HepG2 (cell line): Measurements from ENCODE around the gene PIK3C2B. TPM values are rescaled to one million over a fixed set of nuclear protein-coding genes. Genes with fewer than 3 reads are reported as not detected.
A peak's percentile ranks its signal among the peaks of the same experiment; 100 is the strongest.

Experiments
- ARID5B ChIP-seq: IDR thresholded peaks from 2 replicates; pipeline ENCODE4 v1.4.0; 2020; ENCODE audit warnings: mild to moderate bottlenecking, missing genetic modification reagents
- HDAC1 ChIP-seq: sonication (generic); formaldehyde crosslinking; IDR thresholded peaks from 2 replicates; pipeline ENCODE4 v1.5.1; 2020; ENCODE audit warnings: mild to moderate bottlenecking, missing genetic modification reagents
- HOXA3 ChIP-seq: sonication (generic); formaldehyde crosslinking; IDR thresholded peaks from 2 replicates; pipeline ENCODE4 v1.5.0; 2020; ENCODE audit warnings: missing genetic modification reagents
- KLF13 ChIP-seq: sonication (generic); formaldehyde crosslinking; IDR thresholded peaks from 2 replicates; pipeline ENCODE4 v1.4.0; 2020; ENCODE audit warnings: mild to moderate bottlenecking, missing genetic modification reagents
- MAFG ChIP-seq: sonication (generic); formaldehyde crosslinking; IDR thresholded peaks from 2 replicates; pipeline ENCODE4 v1.5.1; 2020; ENCODE audit warnings: mild to moderate bottlenecking, missing genetic modification reagents
- MAZ ChIP-seq, 2 experiments: sonication (generic) in 1 of 2; formaldehyde crosslinking in 1 of 2; IDR thresholded peaks; 2 replicates each; pipeline versions ENCODE4 v1.5.0 to v1.6.1; 2012 to 2020; ENCODE audit warnings: low read depth in 2 of 2, mild to moderate bottlenecking in 2 of 2, borderline replicate concordance in 1 of 2, improper control_type of control experiment in 1 of 2, low read length in 1 of 2, missing genetic modification reagents in 1 of 2, moderate library complexity in 1 of 2
- MXD1 ChIP-seq: sonication (generic); formaldehyde crosslinking; IDR thresholded peaks from 2 replicates; pipeline ENCODE4 v1.4.0; 2020; ENCODE audit warnings: mild to moderate bottlenecking, missing genetic modification reagents
- SALL2 ChIP-seq: sonication (generic); formaldehyde crosslinking; IDR thresholded peaks from 2 replicates; pipeline ENCODE4 v1.8.1; 2023; ENCODE audit warnings: mild to moderate bottlenecking, missing genetic modification reagents, inconsistent platforms
- TFAP4 ChIP-seq: sonication (generic); IDR thresholded peaks from 2 replicates; pipeline ENCODE4 v1.6.1; 2016; ENCODE audit warnings: low read depth, borderline replicate concordance
- ZBTB37 ChIP-seq: sonication (generic); formaldehyde crosslinking; IDR thresholded peaks from 2 replicates; pipeline ENCODE4 v1.4.0; 2020; ENCODE audit warnings: mild to moderate bottlenecking, missing genetic modification reagents
- ZFP91 ChIP-seq: sonication (generic); formaldehyde crosslinking; IDR thresholded peaks from 2 replicates; pipeline ENCODE4 v1.9.0; 2022; ENCODE audit warnings: missing genetic modification reagents, mild to moderate bottlenecking, borderline replicate concordance
- ZNF550 ChIP-seq: sonication (generic); formaldehyde crosslinking; IDR thresholded peaks from 2 replicates; pipeline ENCODE4 v1.4.0; 2020; ENCODE audit warnings: mild to moderate bottlenecking, missing genetic modification reagents, borderline replicate concordance
- ZNF557 ChIP-seq: sonication (generic); formaldehyde crosslinking; IDR thresholded peaks from 2 replicates; pipeline ENCODE4 v1.4.0; 2020; ENCODE audit warnings: missing genetic modification reagents
- ZNF678 ChIP-seq: sonication (generic); formaldehyde crosslinking; IDR thresholded peaks from 2 replicates; pipeline ENCODE4 v1.4.0; 2020; ENCODE audit warnings: mild to moderate bottlenecking, missing genetic modification reagents
- ZNF7 ChIP-seq: IDR thresholded peaks from 2 replicates; pipeline ENCODE4 v1.6.1; 2016; ENCODE audit warnings: missing biosample characterization, missing genetic modification reagents
- ZSCAN30 ChIP-seq: sonication (generic); formaldehyde crosslinking; IDR thresholded peaks from 2 replicates; pipeline ENCODE4 v1.5.0; 2020; ENCODE audit warnings: mild to moderate bottlenecking, missing genetic modification reagents
- ZXDC ChIP-seq: sonication (generic); formaldehyde crosslinking; IDR thresholded peaks from 2 replicates; pipeline ENCODE4 v1.5.0; 2020; ENCODE audit warnings: mild to moderate bottlenecking, missing genetic modification reagents
- polyA plus RNA-seq, 8 experiments: library from polyadenylated mRNA; depleted of rRNA in 3 of 8; stranded (reverse) in 7 of 8; unstranded in 1 of 8; fragments of >200 nt; fragmentation: Illumina TruSeq in 4 of 8; extraction: Trizol in 4 of 8; gene quantifications; 2 replicates each; pipeline versions ENCODE4 v1.2.1 to v1.2.3, GENCODE V29; 2011 to 2016; ENCODE audit warnings: low read depth in 4 of 8, missing spikeins in 1 of 8, mixed read lengths in 1 of 8; ENCODE audit not compliant: insufficient read depth in 1 of 8
- total RNA-seq, 5 experiments: library from RNA; depleted of rRNA; stranded (reverse); fragments of >200 nt; fragmentation: Illumina TruSeq; extraction: Trizol; gene quantifications; 2 replicates each; pipeline ENCODE4 v1.2.3, GENCODE V29; 2016; ENCODE audit warnings: low read depth in 1 of 5

The PIK3C2B gene
- total and polyA plus RNA-seq, 2 of the 13 experiments (the other 11 are each of a cell fraction or from before 2014, with no cell fraction given) = 3.4 to 4.5 TPM

- TF ChIP-seq MXD1 (CRISPR knock-in tag) (peak; percentile 73), ZNF678 (0 out of 2 replicates have a peak, but pooled peaks have one; percentile 86), ZXDC (CRISPR knock-in tag) (no peak), ZNF7 (CRISPR knock-in tag) (peak; percentile 23; the same call in 1 of the 2 replicates), ZFP91 (CRISPR knock-in tag) (peak; percentile 94), KLF13 (CRISPR knock-in tag) (no peak), SALL2 (peak; percentile 87), MAZ (IDR thresholded peaks at IDR 0.05; ENCODE audit: borderline replicate concordance, low read depth, low read length) (peak; percentile 52; the same call in 1 of the 2 replicates), MAZ (CRISPR knock-in tag; IDR thresholded peaks at IDR 0.05; ENCODE audit: low read depth) (peak; percentile 72), ZBTB37 (CRISPR knock-in tag) (0 out of 2 replicates have a peak, but pooled peaks have one; percentile 24), ARID5B (CRISPR knock-in tag) (peak; percentile 73), ZNF550 (CRISPR knock-in tag) (no peak), HDAC1 (peak; percentile 88), HOXA3 (peak; percentile 92), ZSCAN30 (no peak; the same call in none of the 2 replicates), TFAP4 (peak; percentile 24; the same call in 1 of the 2 replicates), MAFG (CRISPR knock-in tag) (no peak), ZNF557 (CRISPR knock-in tag) (no peak)
Observed at GRCh38 chr1:204516180-204516879, 21.7 kb upstream of the PIK3C2B start, which contains the start of gene MDM4 (continued).
